ENCODE results near the gene ACVR1C.

The ACVR1C gene

GRCh38 chr2:157628477-157629415, at the start of gene ACVR1C:
ACVR1C (minus strand) TSS chr2:157628864; CDS start chr2:157628644, 220 bp downstream.
- H3K4me3 ChIP-seq (ENCODE audit: low read length): peak within 1 kb of the TSS; percentile 42; the same call in 1 of the 2 replicates
- no peaks in the 10 kb centered on the region for H3K36me3 ChIP-seq (ENCODE audit: control insufficient read depth, insufficient read depth, low read length)
- DNase-seq (ENCODE audit: low read depth, low spot score): peak; percentile 72
- peaks cover 13% of the 10 kb centered on the region for H3K27me3 ChIP-seq (ENCODE audit: control insufficient read depth, insufficient read depth, low read length)
- no peaks in the 10 kb centered on the region for H3K9me3 ChIP-seq (ENCODE audit: control insufficient read depth, insufficient read depth, low read length)
- H3K27ac ChIP-seq (ENCODE audit: low read length): no peak within 1 kb of the TSS
- H3K4me1 ChIP-seq (ENCODE audit: control insufficient read depth, insufficient read depth, low read length): no peaks in the 10 kb centered on the region
- WGBS (ENCODE audit: insufficient coverage, insufficient read length): no CpG with 5 or more reads among the region's 79 CpGs

- Histone ChIP-seq H3K4me3 (ENCODE audit: low read length) (no peak overlapping the region), H3K27me3 (ENCODE audit: control insufficient read depth, insufficient read depth, low read length) (no peaks in the 10 kb centered on the region; the same call in 1 of the 2 replicates), H3K4me1 (ENCODE audit: control insufficient read depth, insufficient read depth, low read length) (no peaks in the 10 kb centered on the region), H3K9me3 (ENCODE audit: control insufficient read depth, insufficient read depth, low read length) (no peaks in the 10 kb centered on the region), H3K36me3 (ENCODE audit: control insufficient read depth, insufficient read depth, low read length) (no peaks in the 10 kb centered on the region), H3K27ac (ENCODE audit: low read length) (no peak overlapping the region)
- DNase-seq (ENCODE audit: low read depth, low spot score): no peak
Observed at GRCh38 chr2:157677941-157678340, 49.3 kb upstream of the ACVR1C start.

GRCh38 chr2:157672129-157672528, 43.5 kb upstream of the ACVR1C start:
- no peak for DNase-seq (ENCODE audit: low read depth, low spot score)
- WGBS (ENCODE audit: insufficient coverage, insufficient read length): 100% methylated on average over 1 of the region's 10 CpGs
- H3K4me3 ChIP-seq (ENCODE audit: low read length): no peak overlapping the region

GRCh38 chr2:157662401-157662800, 33.7 kb upstream of the ACVR1C start:
- no peaks in the 10 kb centered on the region for H3K4me1 ChIP-seq (ENCODE audit: control insufficient read depth, insufficient read depth, low read length)
- WGBS (ENCODE audit: insufficient coverage, insufficient read length): no CpG with 5 or more reads among the region's 1 CpG
- H3K27ac ChIP-seq (ENCODE audit: low read length): no peak overlapping the region
- H3K4me3 ChIP-seq (ENCODE audit: low read length): no peak overlapping the region
- DNase-seq (ENCODE audit: low read depth, low spot score): no peak
- H3K36me3 ChIP-seq (ENCODE audit: control insufficient read depth, insufficient read depth, low read length): no peaks in the 10 kb centered on the region
- H3K9me3 ChIP-seq (ENCODE audit: control insufficient read depth, insufficient read depth, low read length): no peaks in the 10 kb centered on the region
- H3K27me3 ChIP-seq (ENCODE audit: control insufficient read depth, insufficient read depth, low read length): no peaks in the 10 kb centered on the region

More at GRCh38 chr2:157672129-157672528, 43.5 kb upstream of the ACVR1C start:
- Histone ChIP-seq H3K4me1 (ENCODE audit: control insufficient read depth, insufficient read depth, low read length) (no peaks in the 10 kb centered on the region), H3K36me3 (ENCODE audit: control insufficient read depth, insufficient read depth, low read length) (no peaks in the 10 kb centered on the region), H3K27ac (ENCODE audit: low read length) (no peak overlapping the region), H3K27me3 (ENCODE audit: control insufficient read depth, insufficient read depth, low read length) (no peaks in the 10 kb centered on the region), H3K9me3 (ENCODE audit: control insufficient read depth, insufficient read depth, low read length) (no peaks in the 10 kb centered on the region)

GRCh38 chr2:157661776-157662175, 33.1 kb upstream of the ACVR1C start:
- no peaks in the 10 kb centered on the region for H3K36me3 ChIP-seq (ENCODE audit: control insufficient read depth, insufficient read depth, low read length)
- 100% methylated on average over 2 of the region's 4 CpGs for WGBS (ENCODE audit: insufficient coverage, insufficient read length)

GRCh38 chr2:157657858-157658257, 29.2 kb upstream of the ACVR1C start:
- no peaks in the 10 kb centered on the region for H3K9me3 ChIP-seq (ENCODE audit: control insufficient read depth, insufficient read depth, low read length)
- no peaks in the 10 kb centered on the region for H3K4me1 ChIP-seq (ENCODE audit: control insufficient read depth, insufficient read depth, low read length)
- no peaks in the 10 kb centered on the region for H3K36me3 ChIP-seq (ENCODE audit: control insufficient read depth, insufficient read depth, low read length)
- no CpG with 5 or more reads among the region's 1 CpG for WGBS (ENCODE audit: insufficient coverage, insufficient read length)
- no peak overlapping the region for H3K27ac ChIP-seq (ENCODE audit: low read length)
- no peak overlapping the region for H3K4me3 ChIP-seq (ENCODE audit: low read length)
- no peaks in the 10 kb centered on the region for H3K27me3 ChIP-seq (ENCODE audit: control insufficient read depth, insufficient read depth, low read length)
- DNase-seq (ENCODE audit: low read depth, low spot score): no peak

More at GRCh38 chr2:157661776-157662175, 33.1 kb upstream of the ACVR1C start:
- H3K27ac ChIP-seq (ENCODE audit: low read length): no peak overlapping the region
- H3K4me3 ChIP-seq (ENCODE audit: low read length): no peak overlapping the region
- DNase-seq (ENCODE audit: low read depth, low spot score): no peak
- H3K27me3 ChIP-seq (ENCODE audit: control insufficient read depth, insufficient read depth, low read length): no peaks in the 10 kb centered on the region
- H3K9me3 ChIP-seq (ENCODE audit: control insufficient read depth, insufficient read depth, low read length): no peaks in the 10 kb centered on the region
- no peaks in the 10 kb centered on the region for H3K4me1 ChIP-seq (ENCODE audit: control insufficient read depth, insufficient read depth, low read length)

DNA sequence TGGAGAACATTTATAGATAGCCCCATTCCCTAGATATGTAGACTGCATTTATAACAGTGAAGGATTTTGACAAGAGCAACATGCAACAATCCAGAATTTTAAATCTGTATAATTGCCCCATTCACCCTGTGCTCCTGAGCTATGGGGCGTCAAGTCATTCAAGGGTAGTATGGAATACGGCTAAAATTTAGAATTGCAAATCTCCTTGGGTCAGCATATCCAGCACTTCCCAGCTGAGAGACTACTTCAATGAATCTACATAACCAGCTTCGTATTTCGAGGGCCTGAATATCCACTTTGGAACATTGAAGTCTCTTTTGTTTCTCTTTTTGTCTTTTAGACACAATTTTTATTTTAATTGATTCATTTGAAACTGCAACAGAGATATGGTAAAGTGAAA, 28.4 kb upstream of the ACVR1C start:
- H3K9me3 ChIP-seq (ENCODE audit: control insufficient read depth, insufficient read depth, low read length): no peaks in the 10 kb centered on the region
- H3K4me1 ChIP-seq (ENCODE audit: control insufficient read depth, insufficient read depth, low read length): no peaks in the 10 kb centered on the region
- DNase-seq (ENCODE audit: low read depth, low spot score): no peak
- no peaks in the 10 kb centered on the region for H3K27me3 ChIP-seq (ENCODE audit: control insufficient read depth, insufficient read depth, low read length)
- no peak overlapping the region for H3K4me3 ChIP-seq (ENCODE audit: low read length)
- no CpG with 5 or more reads among the region's 4 CpGs for WGBS (ENCODE audit: insufficient coverage, insufficient read length)
- no peaks in the 10 kb centered on the region for H3K36me3 ChIP-seq (ENCODE audit: control insufficient read depth, insufficient read depth, low read length)
- H3K27ac ChIP-seq (ENCODE audit: low read length): no peak overlapping the region

- H3K4me3 ChIP-seq (ENCODE audit: low read length): no peak overlapping the region
- H3K4me1 ChIP-seq (ENCODE audit: control insufficient read depth, insufficient read depth, low read length): no peaks in the 10 kb centered on the region
- no peak overlapping the region for H3K27ac ChIP-seq (ENCODE audit: low read length)
- no peaks in the 10 kb centered on the region; the same call in 1 of the 2 replicates for H3K9me3 ChIP-seq (ENCODE audit: control insufficient read depth, insufficient read depth, low read length)
- H3K36me3 ChIP-seq (ENCODE audit: control insufficient read depth, insufficient read depth, low read length): no peaks in the 10 kb centered on the region
- no peak for DNase-seq (ENCODE audit: low read depth, low spot score)
- no peaks in the 10 kb centered on the region for H3K27me3 ChIP-seq (ENCODE audit: control insufficient read depth, insufficient read depth, low read length)
Observed at GRCh38 chr2:157644776-157645175, 16.1 kb upstream of the ACVR1C start.

GRCh38 chr2:157631861-157632260, 3.2 kb upstream of the ACVR1C start:
- H3K9me3 ChIP-seq (ENCODE audit: control insufficient read depth, insufficient read depth, low read length): no peaks in the 10 kb centered on the region
- no CpG with 5 or more reads among the region's 2 CpGs for WGBS (ENCODE audit: insufficient coverage, insufficient read length)
- H3K27ac ChIP-seq (ENCODE audit: low read length): no peak overlapping the region
- no peaks in the 10 kb centered on the region for H3K36me3 ChIP-seq (ENCODE audit: control insufficient read depth, insufficient read depth, low read length)
- no peak for DNase-seq (ENCODE audit: low read depth, low spot score)
- H3K4me3 ChIP-seq (ENCODE audit: low read length): no peak overlapping the region
- H3K4me1 ChIP-seq (ENCODE audit: control insufficient read depth, insufficient read depth, low read length): no peaks in the 10 kb centered on the region
- peaks cover 10% of the 10 kb centered on the region for H3K27me3 ChIP-seq (ENCODE audit: control insufficient read depth, insufficient read depth, low read length)

- peaks cover 13% of the 10 kb centered on the region for H3K27me3 ChIP-seq (ENCODE audit: control insufficient read depth, insufficient read depth, low read length)
- no peak for DNase-seq (ENCODE audit: low read depth, low spot score)
- no peaks in the 10 kb centered on the region for H3K9me3 ChIP-seq (ENCODE audit: control insufficient read depth, insufficient read depth, low read length)
- no CpG with 5 or more reads among the region's 31 CpGs for WGBS (ENCODE audit: insufficient coverage, insufficient read length)
- H3K4me3 ChIP-seq (ENCODE audit: low read length): peak overlapping the region; percentile 42; the same call in 1 of the 2 replicates
- no peak overlapping the region for H3K27ac ChIP-seq (ENCODE audit: low read length)
- H3K4me1 ChIP-seq (ENCODE audit: control insufficient read depth, insufficient read depth, low read length): no peaks in the 10 kb centered on the region
- no peaks in the 10 kb centered on the region for H3K36me3 ChIP-seq (ENCODE audit: control insufficient read depth, insufficient read depth, low read length)
Observed at GRCh38 chr2:157627594-157628476, 829 bp downstream of the ACVR1C start.
